GM21447 (cell line): Measurements from ENCODE around the gene RPL34.

Experiments used
- ATAC-seq: cut with Tn5 transposase; IDR thresholded peaks from one replicate; pipeline ENCODE4 v1.9.1; 2021; ENCODE audit not compliant: unreplicated experiment

The RPL34 gene

GRCh38 chr4:108622828-108623227 is 2.5 kb downstream of the RPL34 start:
- ATAC-seq: no peak

GRCh38 chr4:108624263-108625056 is 4.1 kb downstream of the RPL34 start:
- no peak for ATAC-seq

- no peak for ATAC-seq
These were observed 5.7 kb downstream of the RPL34 start for GRCh38 chr4:108626056-108626455.

- ATAC-seq: no peak
These were observed 8.0 kb downstream of the RPL34 start for GRCh38 chr4:108628411-108628810.

- ATAC-seq: no peak
These were observed 14.8 kb downstream of the RPL34 start for GRCh38 chr4:108635070-108635655.

GRCh38 chr4:108636246-108636645 is 15.9 kb downstream of the RPL34 start:
- no peak for ATAC-seq

- ATAC-seq: no peak
These were observed 17.5 kb downstream of the RPL34 start for GRCh38 chr4:108637856-108638255.

GRCh38 chr4:108644237-108644636 is 23.9 kb downstream of the RPL34 start:
- ATAC-seq: no peak

- ATAC-seq: no peak
These were observed 26.3 kb downstream of the RPL34 start for GRCh38 chr4:108646706-108647105.

GRCh38 chr4:108649863-108650211 is 29.5 kb downstream of the RPL34 start:
- ATAC-seq: peak; percentile 12

GRCh38 chr4:108650212-108651013 is 30.0 kb downstream of the RPL34 start, which contains the start of gene OSTC:
Gene OSTC (plus strand): TSS chr4:108650599. CDS start chr4:108650656, 57 bp downstream.
- peak; percentile 93 for ATAC-seq

- no peak for ATAC-seq
These were observed 30.8 kb downstream of the RPL34 start for GRCh38 chr4:108651014-108651791.

GRCh38 chr4:108662629-108663028 is 42.3 kb downstream of the RPL34 start:
- no peak for ATAC-seq

GRCh38 chr4:108674356-108674977 is 54.1 kb downstream of the RPL34 start:
- ATAC-seq: no peak
